22Rv1 (cell line): ENCODE results near the gene MEF2A.

Experiments used
- CTCF ChIP-seq: fragments of 450-650 bp; IDR thresholded peaks from 2 replicates; pipeline ENCODE4 v1.5.1; 2017; ENCODE audit warnings: mild to moderate bottlenecking
- ZFX ChIP-seq: fragments of 450-650 bp; IDR thresholded peaks from 2 replicates; pipeline ENCODE4 v1.6.1; 2017; ENCODE audit warnings: antibody characterized with exemption, borderline replicate concordance

GRCh38 chr15:99716540-99717095, 150.8 kb downstream of the MEF2A start:
- TF ChIP-seq CTCF (no peak), ZFX (no peak)
